A549 (cell line): ENCODE measurements around the gene CCDC50.

Source experiments
- CHD2 ChIP-seq: fragments of 150-350 bp; IDR thresholded peaks from 2 replicates; pipeline ENCODE4 v1.6.1; 2014; ENCODE audit warnings: low read length; ENCODE audit not compliant: partially characterized antibody
- CTCF ChIP-seq: fragments of >200 bp; sonication (Bioruptor Twin); formaldehyde crosslinking; IDR thresholded peaks from 3 replicates; pipeline ENCODE4 v1.5.1; 2016

- no peak for TF ChIP-seq CTCF
- no peak for TF ChIP-seq CHD2
Observed at GRCh38 chr3:191435981-191436380, 106.8 kb downstream of the CCDC50 start.
